ENCODE results near the gene NCOA3.
"Not testable (repeated sequence)": the region's sequence is repeated elsewhere in the genome, so short reads cannot be mapped to it uniquely, and the experiment has no call there.

NCOA3 gene

DNA sequence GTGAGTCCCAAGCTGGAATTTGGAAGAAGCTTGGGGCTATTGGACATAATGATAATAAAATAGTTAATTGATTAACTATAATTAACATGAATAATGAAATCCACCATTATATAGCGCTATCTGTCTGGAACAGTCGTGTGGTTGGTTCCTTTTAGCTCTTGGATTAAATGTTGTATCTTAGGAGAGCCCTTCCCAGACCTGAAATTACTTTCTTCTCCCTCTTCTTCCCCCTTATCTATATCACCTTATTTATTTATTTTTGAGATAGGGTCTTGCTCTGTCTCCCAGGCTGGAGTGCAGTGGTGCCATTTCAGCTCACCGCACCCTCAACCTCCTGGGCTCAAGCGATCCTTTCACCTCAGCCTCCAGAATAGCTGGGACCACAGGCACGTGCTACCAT lies 64.6 kb downstream of the NCOA3 start:
- no peak for DNase-seq (ENCODE audit: low read depth)

DNA sequence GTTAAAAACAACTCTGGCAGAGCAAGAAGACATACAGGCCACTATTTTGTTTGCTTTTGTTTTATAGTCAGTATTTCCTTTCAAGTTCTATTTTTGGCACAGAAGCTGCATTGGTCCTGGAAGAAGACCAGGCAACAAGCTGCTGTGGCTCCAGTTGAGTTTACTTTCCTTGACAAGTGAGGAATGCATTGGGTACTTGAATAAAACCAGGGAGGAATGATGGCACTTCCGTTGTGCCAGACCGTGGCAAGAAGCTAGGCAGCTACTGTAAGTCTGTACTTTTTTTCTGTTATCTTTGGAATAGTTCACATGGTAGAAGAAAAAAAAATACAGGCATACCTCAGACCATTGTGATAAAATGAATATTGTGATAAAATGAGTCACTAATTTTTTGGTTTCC lies 66.3 kb downstream of the NCOA3 start:
- no peak for DNase-seq (ENCODE audit: low read depth)

- no peak for DNase-seq (ENCODE audit: low read depth)
Measured at GRCh38 chr20:47568837-47569410, 67.2 kb downstream of the NCOA3 start.

GRCh38 chr20:47571426-47571825 lies 69.7 kb downstream of the NCOA3 start:
- no peak for DNase-seq (ENCODE audit: low read depth)

- no peak for DNase-seq (ENCODE audit: low read depth)
Measured at GRCh38 chr20:47572105-47572729, 70.5 kb downstream of the NCOA3 start.

- no peak for DNase-seq (ENCODE audit: low read depth)
Measured at GRCh38 chr20:47573559-47573958, 71.9 kb downstream of the NCOA3 start.

- no peak for DNase-seq (ENCODE audit: low read depth)
Measured at GRCh38 chr20:47574616-47575364, 73.1 kb downstream of the NCOA3 start.

- DNase-seq (ENCODE audit: low read depth) = no peak
Measured at GRCh38 chr20:47576516-47577033, 74.9 kb downstream of the NCOA3 start.

DNA sequence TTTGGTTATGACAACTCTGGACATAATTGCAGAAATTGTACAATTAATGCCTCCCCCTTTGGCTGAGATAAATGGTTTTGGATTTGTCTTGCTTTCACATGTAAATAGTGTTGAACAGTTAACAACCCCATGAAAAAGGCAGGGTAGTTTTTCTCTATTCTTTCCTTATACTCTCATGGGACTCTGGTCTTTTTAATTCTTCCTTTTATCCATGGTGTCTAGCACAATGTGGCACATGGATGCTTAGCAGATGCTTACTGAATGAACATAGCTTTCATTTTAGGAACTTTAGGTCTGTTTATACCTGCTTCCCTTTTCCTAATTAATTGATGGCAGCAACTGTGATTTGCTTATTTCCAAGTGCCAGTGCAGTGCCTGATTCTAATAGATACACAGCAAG lies 75.6 kb downstream of the NCOA3 start:
- DNase-seq (ENCODE audit: low read depth) = no peak

DNA sequence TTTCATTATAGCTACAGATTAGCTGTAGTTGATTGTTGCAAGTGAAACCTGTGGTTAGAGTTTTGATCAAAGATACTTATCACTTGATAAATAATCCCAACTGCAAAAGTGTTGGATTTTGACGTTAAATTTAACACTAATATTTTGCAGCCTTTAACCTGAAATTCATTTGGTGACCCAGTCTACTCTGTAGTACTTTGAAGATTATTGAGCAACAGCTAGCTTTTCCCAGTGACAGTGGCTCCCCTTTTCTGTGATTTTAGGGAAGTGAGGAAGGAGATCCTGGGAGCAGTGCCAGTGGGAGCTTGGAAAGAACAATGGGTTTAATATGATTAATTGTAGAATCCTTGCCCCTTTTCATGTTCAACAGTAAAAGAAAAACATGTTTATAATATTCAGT lies 76.9 kb downstream of the NCOA3 start:
- no peak for DNase-seq (ENCODE audit: low read depth)

GRCh38 chr20:47580686-47581085 lies 79.0 kb downstream of the NCOA3 start:
- DNase-seq (ENCODE audit: low read depth) = not testable (repeated sequence)

- DNase-seq (ENCODE audit: low read depth) = no peak
Measured at GRCh38 chr20:47581090-47581489, 79.4 kb downstream of the NCOA3 start.

- DNase-seq (ENCODE audit: low read depth) = no peak
Measured at GRCh38 chr20:47583551-47583950, 81.9 kb downstream of the NCOA3 start.

DNA sequence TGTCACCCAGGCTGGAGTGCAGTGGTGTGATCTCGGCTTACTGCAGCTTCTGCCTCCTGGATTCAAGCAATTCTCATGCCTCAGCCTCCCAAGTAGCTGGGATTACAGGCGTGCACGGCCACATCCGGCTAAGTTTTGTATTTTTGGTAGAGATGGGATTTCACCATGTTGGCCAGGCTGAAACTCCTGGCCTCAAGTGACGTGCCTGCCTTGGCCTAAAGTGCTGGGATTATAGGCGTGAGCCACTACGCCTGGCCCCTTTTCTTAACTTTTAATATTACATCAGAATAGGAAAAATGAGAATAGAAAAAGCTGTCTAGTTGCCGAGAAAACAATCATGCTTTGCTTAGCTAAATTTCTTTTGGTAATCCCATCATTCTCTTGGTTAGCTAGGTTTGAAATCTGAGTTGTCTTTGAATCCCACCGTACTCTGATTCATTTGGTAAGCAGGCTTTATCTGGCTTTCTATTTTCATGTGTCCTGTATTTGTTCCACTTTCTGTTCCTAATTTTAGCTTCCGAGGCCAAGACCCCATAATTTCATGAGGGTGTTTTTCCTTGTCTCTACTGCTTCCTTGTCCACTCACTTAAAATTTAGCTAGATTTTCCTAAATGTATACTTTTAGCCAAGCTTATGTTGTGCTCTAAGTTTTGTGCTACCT lies 83.5 kb downstream of the NCOA3 start:
- no peak for DNase-seq (ENCODE audit: low read depth)

- DNase-seq (ENCODE audit: low read depth) = no peak
Measured at GRCh38 chr20:47586649-47587294, 85.1 kb downstream of the NCOA3 start.

DNA sequence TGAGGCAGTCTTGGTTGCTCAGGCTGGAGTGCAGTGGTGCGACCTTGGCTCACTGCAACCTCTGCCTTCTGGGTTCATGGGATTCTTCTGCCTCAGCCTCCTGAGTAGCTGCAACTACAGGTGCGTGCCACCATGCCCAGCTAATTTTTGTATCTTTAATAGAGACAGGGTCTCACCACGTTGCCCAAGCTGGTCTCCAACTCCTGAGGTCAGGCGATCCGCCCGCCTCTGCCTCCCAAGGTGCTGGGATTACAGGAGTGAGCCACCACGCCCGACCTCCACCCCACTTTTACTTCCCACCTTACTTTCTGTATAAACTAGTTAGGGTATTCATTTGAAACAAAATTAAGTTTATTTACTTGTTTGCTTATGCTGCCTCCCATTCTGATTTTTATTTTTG lies 86.5 kb downstream of the NCOA3 start:
- no peak for DNase-seq (ENCODE audit: low read depth)

- DNase-seq (ENCODE audit: low read depth) = no peak
Measured at GRCh38 chr20:47591231-47591630, 89.5 kb downstream of the NCOA3 start.

- DNase-seq (ENCODE audit: low read depth) = no peak
Measured at GRCh38 chr20:47594157-47594556, 92.5 kb downstream of the NCOA3 start.

DNA sequence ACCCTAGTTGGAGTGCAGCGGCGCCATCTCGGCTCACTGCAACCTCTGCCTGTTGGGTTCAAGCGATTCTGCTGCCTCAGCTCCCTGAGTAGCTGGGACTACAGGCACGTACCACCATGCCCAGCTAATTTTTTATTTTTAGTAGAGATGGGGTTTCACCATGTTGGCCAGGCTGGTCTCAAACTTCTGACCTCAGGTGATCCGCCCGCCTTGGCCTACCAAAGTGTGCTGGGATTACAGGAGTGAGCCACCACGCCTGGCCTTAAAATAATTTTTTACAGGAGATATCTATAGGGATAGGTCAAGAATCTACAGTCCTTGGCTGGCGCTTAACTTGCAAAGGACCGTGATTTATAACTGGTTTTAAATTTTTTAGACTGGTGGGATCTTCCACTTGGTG lies 93.5 kb downstream of the NCOA3 start:
- not testable (repeated sequence) for DNase-seq (ENCODE audit: low read depth)

GRCh38 chr20:47596003-47596571 lies 94.4 kb downstream of the NCOA3 start:
- no peak for DNase-seq (ENCODE audit: low read depth)

DNA sequence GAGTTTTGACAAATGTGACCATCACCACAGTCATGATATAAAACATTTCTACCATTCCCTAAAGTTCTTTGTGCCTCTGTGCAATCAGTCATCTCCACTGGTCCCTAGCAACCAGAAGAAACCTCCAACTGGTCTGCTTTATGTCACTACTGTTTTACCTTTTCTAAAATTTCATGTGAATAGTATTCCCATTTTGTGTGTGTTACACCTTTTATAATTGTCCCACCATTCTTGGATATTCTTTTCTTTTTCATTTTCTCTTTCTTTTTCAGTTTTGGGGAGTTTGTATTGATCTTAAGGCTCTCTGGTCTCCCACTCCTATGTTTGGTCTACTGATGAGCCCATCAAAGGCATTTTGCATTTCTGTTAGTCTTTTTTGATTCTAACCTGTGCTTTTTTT lies 95.4 kb downstream of the NCOA3 start:
- no peak for DNase-seq (ENCODE audit: low read depth)
